Stimulated activated CD8-positive, alpha-beta memory T cell treated with anti-CD3 and anti-CD28 coated beads, Interleukin-15, amount 100 ng/mL, for 4 hours (primary cell): ENCODE data around the gene FN3K.

Source experiments
- DNase-seq, 2 donors: peaks; one replicate each; pipeline ENCODE4 v3.0.0-alpha.2; 2020; ENCODE audit warnings: low read depth in 2 of 2

The FN3K gene

DNA sequence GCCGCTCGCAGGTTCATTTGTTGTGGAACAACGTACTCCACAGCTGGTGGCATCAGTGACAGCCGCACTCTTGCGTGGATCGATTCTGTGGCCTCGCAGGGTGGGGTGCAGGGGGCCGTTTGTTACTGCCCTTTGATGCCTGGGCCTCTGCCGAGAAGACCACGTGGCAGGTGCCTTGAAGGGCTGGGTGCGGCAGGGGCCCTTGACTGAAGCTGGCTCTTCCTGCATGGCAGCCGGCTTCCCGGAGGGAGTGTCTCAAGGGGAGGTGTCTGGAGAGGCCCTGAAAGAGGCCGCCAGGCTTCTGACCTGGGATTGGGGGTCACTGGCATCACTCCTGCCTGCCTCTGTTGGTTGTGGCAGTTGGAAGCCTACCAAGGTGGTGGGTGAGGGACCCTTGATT, 60.2 kb downstream of the FN3K start:
- no peak for DNase-seq

DNA sequence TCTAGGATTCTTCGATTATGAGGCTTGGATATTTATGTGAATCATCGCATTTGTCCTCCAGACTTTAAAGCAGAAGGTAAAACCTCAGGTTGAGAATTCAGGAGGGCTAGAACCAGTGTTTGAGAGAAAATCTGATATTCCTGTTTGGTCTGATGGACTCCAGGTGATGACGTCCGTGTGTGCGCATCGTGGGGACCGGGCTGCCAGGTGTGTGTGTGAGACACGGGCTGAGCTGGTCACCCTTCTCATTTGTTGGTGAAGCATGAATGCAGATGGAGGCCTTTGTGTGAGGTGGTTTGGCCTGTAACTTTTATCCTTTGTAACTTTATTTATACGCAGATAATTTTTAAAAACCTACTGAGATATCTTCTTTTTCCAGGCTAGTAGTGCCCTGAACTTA, 61.6 kb downstream of the FN3K start:
- no peak for DNase-seq

DNA sequence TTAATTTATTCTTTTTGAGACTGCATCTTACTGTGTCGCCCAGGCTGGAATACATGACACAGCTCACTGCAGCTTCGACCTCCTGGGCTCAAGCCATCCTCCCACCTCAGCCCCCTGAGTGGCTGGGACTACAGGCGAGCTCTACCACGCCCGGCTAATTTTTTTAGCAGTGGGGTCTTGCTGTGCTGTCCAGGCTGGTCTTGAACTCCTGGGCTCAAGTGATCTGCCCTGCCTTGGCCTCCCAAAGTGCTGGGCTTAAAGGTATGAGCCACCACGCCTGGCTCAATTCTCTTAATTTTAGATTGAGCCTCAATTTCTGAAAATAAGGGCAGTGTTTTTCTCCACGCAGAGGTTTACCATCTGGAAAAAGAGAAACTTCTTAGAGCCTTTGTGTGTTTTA, 63.3 kb downstream of the FN3K start:
- no peak for DNase-seq

DNA sequence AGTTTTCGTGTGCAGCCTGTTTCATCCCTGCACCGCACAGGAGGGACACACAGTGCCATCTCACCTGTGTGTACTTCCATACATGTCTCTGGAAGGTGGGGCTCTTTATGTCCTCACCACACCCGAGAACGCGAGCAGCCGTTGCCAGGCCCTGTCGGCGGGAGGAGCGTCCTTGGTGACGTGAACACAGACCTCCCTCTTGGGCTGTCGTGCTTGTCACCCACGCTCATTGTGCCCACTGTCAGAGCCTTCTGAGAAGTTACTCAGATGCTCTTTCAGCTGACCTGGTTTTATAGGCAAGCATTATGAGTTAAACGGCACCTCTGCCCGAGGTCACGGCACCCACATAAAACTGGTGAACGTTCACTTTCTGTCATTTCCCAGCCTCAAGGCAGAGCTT, 64.2 kb downstream of the FN3K start:
- DNase-seq: no peak
